GM12878 (cell line): ENCODE data around the gene TIPRL. TPM values are rescaled to one million over a fixed set of nuclear protein-coding genes. Genes with fewer than 3 reads are reported as not detected.

Experiments used
- ATAC-seq: fragments of 200-7000 bp; cut with Tn5 transposase; 3 replicates; pipeline ENCODE4 v1.9.1; 2020; ENCODE audit warnings: mild to moderate bottlenecking, moderate library complexity
- BruUV-seq: library from RNA; stranded (reverse); fragments of 400-500 nt; replicated peaks from 2 replicates; lab custom pipeline; 2021; lab: Mats Ljungman, UMichigan
- CTCF ChIA-PET: fragments of 300-600 bp; sonication (Branson Sonifier 250); formaldehyde crosslinking; extraction: SDS; loops from one replicate; lab custom pipeline; 2021; ENCODE audit warnings: inconsistent platforms; lab: Yijun Ruan, JAX
- POLR2A ChIA-PET: fragments of 350-600 bp; formaldehyde crosslinking; extraction: SDS; loops from one replicate; lab custom pipeline; 2021; ENCODE audit warnings: inconsistent platforms; lab: Charles Lee
- RAD21 ChIA-PET: fragments of 300-600 bp; sonication (Branson Sonifier 250); formaldehyde crosslinking; loops from one replicate; lab custom pipeline; 2023; ENCODE audit warnings: antibody characterized with exemption; ENCODE audit not compliant: unreplicated experiment; lab: Charles Lee
- SMC1A ChIA-PET: fragments of 300-600 bp; sonication (Branson Sonifier 250); formaldehyde crosslinking; loops from one replicate; lab custom pipeline; 2023; ENCODE audit not compliant: unreplicated experiment, uncharacterized antibody; lab: Charles Lee
- DNase-seq: peaks from one replicate; pipeline ENCODE4 v3.0.0-alpha.2; 2011; ENCODE audit warnings: low read depth, low spot score
- FAIRE-seq: peaks from 3 replicates; lab custom pipeline; 2011; peaks lifted over from hg19 to GRCh38; lab: Jason Lieb, UNC
- H2AFZ ChIP-seq: 2 replicates; pipeline ENCODE4 v1.6.0; 2011; ENCODE audit warnings: low read depth, low read length, control low read depth; ENCODE audit not compliant: control insufficient read depth
- H3K27ac ChIP-seq: 2 replicates; pipeline ENCODE4 v1.5.1; 2011; ENCODE audit warnings: control low read depth; ENCODE audit not compliant: control insufficient read depth, insufficient read depth
- H3K27me3 ChIP-seq, 2 experiments: replicated peaks in 1 of 2; 2 replicates each; pipeline versions ENCODE4 v1.6.0 to v1.6.1; 2011; ENCODE audit warnings: low read length in 1 of 2; ENCODE audit not compliant: control insufficient read depth in 2 of 2, insufficient read depth in 2 of 2
- H3K36me3 ChIP-seq, 2 experiments: 2 replicates each; pipeline ENCODE4 v1.5.1; 2011; ENCODE audit warnings: low read length in 1 of 2; ENCODE audit not compliant: control insufficient read depth in 2 of 2, insufficient read depth in 2 of 2
- H3K4me1 ChIP-seq: 2 replicates; pipeline ENCODE4 v1.6.1; 2011; ENCODE audit warnings: mild to moderate bottlenecking, low read length, moderate library complexity, mixed read lengths; ENCODE audit not compliant: control insufficient read depth, insufficient read depth
- H3K4me2 ChIP-seq: 2 replicates; pipeline ENCODE4 v1.6.0; 2011; ENCODE audit warnings: control low read depth; ENCODE audit not compliant: control insufficient read depth, insufficient read depth
- H3K4me3 ChIP-seq: fragments of 200-600 bp; sonication (generic); 2 replicates; pipeline ENCODE4 v1.5.1; 2016
- H3K79me2 ChIP-seq: 2 replicates; pipeline ENCODE4 v1.6.0; 2011; ENCODE audit warnings: low read length; ENCODE audit not compliant: control insufficient read depth, insufficient read depth
- H3K9ac ChIP-seq: 2 replicates; pipeline ENCODE4 v1.8.0; 2011; ENCODE audit warnings: low read length, control low read depth, mixed read lengths; ENCODE audit not compliant: control insufficient read depth, insufficient read depth
- H3K9me3 ChIP-seq: replicated peaks from 3 replicates; pipeline ENCODE4 v1.5.1; 2011; ENCODE audit warnings: mild to moderate bottlenecking, low read length; ENCODE audit not compliant: control insufficient read depth, insufficient read depth
- H4K20me1 ChIP-seq: 2 replicates; pipeline ENCODE4 v1.6.0; 2011; ENCODE audit not compliant: control insufficient read depth, insufficient read depth
- BHLHE40 ChIP-seq, 2 experiments: fragments of 450-650 bp in 1 of 2; IDR thresholded peaks; 2 replicates each; pipeline ENCODE4 v1.6.1; 2011 to 2017; ENCODE audit warnings: low read depth in 2 of 2, borderline replicate concordance in 1 of 2, improper control_type of control experiment in 1 of 2, low read length in 1 of 2, mild to moderate bottlenecking in 1 of 2
- CEBPZ ChIP-seq: fragments of 150-350 bp; IDR thresholded peaks from 2 replicates; pipeline ENCODE4 v1.6.1; 2016; ENCODE audit warnings: low read depth, low read length
- CHD1 ChIP-seq: IDR thresholded peaks from 2 replicates; pipeline ENCODE4 v1.6.1; 2012; ENCODE audit warnings: low read depth, low read length, improper control_type of control experiment
- CUX1 ChIP-seq: IDR thresholded peaks from 2 replicates; pipeline ENCODE4 v1.6.1; 2012; ENCODE audit warnings: improper control_type of control experiment, low read depth, low read length; ENCODE audit not compliant: insufficient replicate concordance
- NR2C1 ChIP-seq: fragments of 450-650 bp; IDR thresholded peaks from 2 replicates; pipeline ENCODE4 v1.6.1; 2017; ENCODE audit warnings: antibody characterized with exemption, mild to moderate bottlenecking, moderate library complexity
- RAD21 ChIP-seq: IDR thresholded peaks from 2 replicates; pipeline ENCODE4 v1.6.1; 2011; ENCODE audit warnings: mild to moderate bottlenecking, low read depth, low read length, moderate library complexity; ENCODE audit not compliant: insufficient read depth
- RB1 ChIP-seq: fragments of 450-650 bp; formaldehyde crosslinking; IDR thresholded peaks from 2 replicates; pipeline ENCODE4 v1.6.1; 2017; ENCODE audit warnings: mild to moderate bottlenecking, borderline replicate concordance
- SP1 ChIP-seq: IDR thresholded peaks from one replicate; pipeline ENCODE4 v1.6.1; 2011; ENCODE audit warnings: low read depth, low read length
- ZNF207 ChIP-seq: fragments of 450-650 bp; IDR thresholded peaks from 2 replicates; pipeline ENCODE4 v1.6.1; 2014; ENCODE audit warnings: antibody characterized with exemption, mild to moderate bottlenecking, borderline replicate concordance
- WGBS: methylation state at CpG from one replicate; pipeline ENCODE4 v1.1.6; 2016; ENCODE audit warnings: low lambda C conversion rate; ENCODE audit not compliant: insufficient replicate concordance, insufficient coverage; ENCODE audit errors: missing lambda C conversion rate; 5-methylcytosine and 5-hydroxymethylcytosine counted together
- in situ Hi-C: fragments of 300-500 bp; cut with MboI; formaldehyde crosslinking; loops from 9 replicates; pipeline ENCODE4 v1.14.3; 2018; ENCODE audit warnings: mixed read lengths
- intact Hi-C: fragments of 100-400 bp; cut with micrococcal nuclease; formaldehyde crosslinking; loops from one replicate; pipeline ENCODE4 v1.14.2; 2022; ENCODE audit not compliant: unreplicated experiment
- polyA plus RNA-seq, 11 experiments: library from polyadenylated mRNA; depleted of rRNA in 4 of 11; unstranded in 6 of 11; stranded (reverse) in 5 of 11; fragments of >200 nt; fragmentation: Nextera tagmentation in 4 of 11; fragmentation: Illumina TruSeq in 1 of 11; extraction: Ambion mirVana in 4 of 11; extraction: Trizol in 1 of 11; gene quantifications; 1 replicate in 1 of 11; 2 replicates in 10 of 11; pipeline versions ENCODE4 v1.2.1 to v1.2.3, GENCODE V29; 2011 to 2016; ENCODE audit warnings: inconsistent platforms in 2 of 11, missing spikeins in 2 of 11, low read depth in 1 of 11
- total RNA-seq, 4 experiments: library from RNA; depleted of rRNA in 3 of 4; stranded (reverse); fragments of >200 nt in 3 of 4; fragmentation: Illumina TruSeq in 1 of 4; extraction: Trizol in 1 of 4; gene quantifications; 2 replicates each; pipeline versions ENCODE4 v1.2.1 to v1.2.3, GENCODE V29; 2013 to 2021

Gene TIPRL
- total and polyA plus RNA-seq, 10 of the 15 experiments (the other 5 are each of a cell fraction or from before 2014, with no cell fraction given): 36.4 to 72.1 (median 49.9) TPM

- no peak overlapping the region for H3K27ac ChIP-seq
- no peaks in the 10 kb centered on the region for H3K9me3 ChIP-seq
- 54% methylated on average over 12 of the region's 12 CpGs for WGBS
- no peak overlapping the region for H3K9ac ChIP-seq
- intact Hi-C loops (no loop called here), in situ Hi-C loops (no loop called here)
- no peaks in the 10 kb centered on the region for H3K36me3 ChIP-seq
- ATAC-seq: no peak
- TF ChIP-seq CUX1: no peak
- TF ChIP-seq BHLHE40 (IDR thresholded peaks at IDR 0.05; ENCODE audit: borderline replicate concordance in 1 of 2, low read depth in 2 of 2, low read length in 1 of 2): no peak
- no peak for TF ChIP-seq RAD21
- no peak for TF ChIP-seq CHD1
- no peak for TF ChIP-seq ZNF207
- no peak for TF ChIP-seq CEBPZ
- TF ChIP-seq SP1: no peak
- TF ChIP-seq NR2C1: no peak
- TF ChIP-seq RB1: no peak
- peak overlapping the region; percentile 63 for H3K4me3 ChIP-seq
- ChIA-PET CTCF (interaction anchor here (0.8 to 1.5 kb wide), 5 partner anchors 9 to 208 kb away, joined by 3 to 5 read pairs (median 3); no protein-coding TSS in a partner anchor), RAD21 (no interaction called here), SMC1A (interaction anchor here (0.6 to 0.7 kb wide), 2 partner anchors 8 to 54 kb away, joined by 3 read pairs; no protein-coding TSS in a partner anchor), POLR2A (interaction anchor here (0.6 kb wide), 1 partner anchor 19 kb away, joined by 4 read pairs; no protein-coding TSS in a partner anchor)
- H3K4me1 ChIP-seq: peaks cover 8% of the 10 kb centered on the region
- BruUV-seq: no TSS peak
- no peak for DNase-seq
- peak overlapping the region; percentile 97 for H3K4me2 ChIP-seq
- no peaks in the 10 kb centered on the region for H3K79me2 ChIP-seq
- H4K20me1 ChIP-seq: no peaks in the 10 kb centered on the region
- H2AFZ ChIP-seq: no peak overlapping the region
- peaks cover 11 to 20% of the 10 kb centered on the region in 2 experiments; a peak in 3 of 4 replicates for H3K27me3 ChIP-seq
- FAIRE-seq: no peak
Observed at GRCh38 chr1:168135116-168135920, 43.4 kb upstream of the TIPRL start.
